Fibroblast of lung (primary cell): ENCODE measurements around the gene PKD1L1. TPM values are rescaled to one million over a fixed set of nuclear protein-coding genes. Genes with fewer than 3 reads are reported as not detected.

Experiments
- DNase-seq, 2 donors: peaks; one replicate each; pipeline versions ENCODE4 v3.0.0 to v3.0.0-alpha.2; 2010; ENCODE audit warnings: low read depth in 2 of 2
- H2AFZ ChIP-seq: 2 replicates; pipeline ENCODE4 v1.5.1; 2012; ENCODE audit warnings: low read length, control low read depth, inconsistent platforms
- H3K27ac ChIP-seq: 2 replicates; pipeline ENCODE4 v1.5.1; 2011; ENCODE audit warnings: low read length, control low read depth; ENCODE audit not compliant: insufficient read depth
- H3K27me3 ChIP-seq: 2 replicates; pipeline ENCODE4 v1.5.1; 2011; ENCODE audit warnings: mild to moderate bottlenecking, low read length; ENCODE audit not compliant: control insufficient read depth, insufficient read depth
- H3K36me3 ChIP-seq: 2 replicates; pipeline ENCODE4 v1.5.1; 2011; ENCODE audit warnings: low read length; ENCODE audit not compliant: control insufficient read depth, insufficient read depth
- H3K4me1 ChIP-seq: 2 replicates; pipeline ENCODE4 v1.5.1; 2011; ENCODE audit warnings: low read length; ENCODE audit not compliant: control insufficient read depth, insufficient read depth; ENCODE audit errors: extremely low read depth
- H3K4me2 ChIP-seq: 2 replicates; pipeline ENCODE4 v1.5.1; 2011; ENCODE audit warnings: low read length, control low read depth; ENCODE audit not compliant: insufficient read depth; ENCODE audit errors: extremely low read depth
- H3K4me3 ChIP-seq, 4 experiments: fragments of 200-600 bp in 1 of 4; sonication (generic) in 1 of 4; replicated peaks in 1 of 4; 2 replicates each; pipeline ENCODE4 v1.5.1; 2011 to 2016; ENCODE audit warnings: low read length in 4 of 4, low read depth in 3 of 4, mild to moderate bottlenecking in 3 of 4, control low read depth in 2 of 4, inconsistent platforms in 1 of 4, mixed read lengths in 1 of 4; ENCODE audit not compliant: insufficient read depth in 1 of 4; ENCODE audit errors: control extremely low read depth in 1 of 4
- H3K79me2 ChIP-seq: 2 replicates; pipeline ENCODE4 v1.5.1; 2012; ENCODE audit warnings: mild to moderate bottlenecking, low read length, inconsistent platforms; ENCODE audit not compliant: control insufficient read depth, insufficient read depth
- H3K9ac ChIP-seq: 2 replicates; pipeline ENCODE4 v1.5.1; 2011; ENCODE audit warnings: mild to moderate bottlenecking, low read length, control low read depth; ENCODE audit not compliant: insufficient read depth
- H3K9me3 ChIP-seq: 2 replicates; pipeline ENCODE4 v1.5.1; 2012; ENCODE audit warnings: low read depth, low read length; ENCODE audit not compliant: control insufficient read depth, insufficient read depth
- H4K20me1 ChIP-seq: 2 replicates; pipeline ENCODE4 v1.5.1; 2011; ENCODE audit warnings: low read length; ENCODE audit not compliant: control insufficient read depth, insufficient read depth; ENCODE audit errors: extremely low read depth
- CTCF ChIP-seq, 2 donors: IDR thresholded peaks in 1 of 2; conservative IDR thresholded peaks in 1 of 2; 1 replicate in 1 of 2; 2 replicates in 1 of 2; pipeline ENCODE4 v1.5.1; 2011 to 2012; ENCODE audit warnings: low read length in 2 of 2, control low read depth in 1 of 2, inconsistent platforms in 1 of 2, low read depth in 1 of 2, mild to moderate bottlenecking in 1 of 2
- EZH2 ChIP-seq: IDR thresholded peaks from 2 replicates; pipeline ENCODE4 v1.5.1; 2012; ENCODE audit warnings: low read length, control low read depth, mild to moderate bottlenecking; ENCODE audit errors: missing control alignments
- polyA plus RNA-seq, 2 donors: library from polyadenylated mRNA; depleted of rRNA in 1 of 2; stranded (reverse) in 1 of 2; unstranded in 1 of 2; fragments of >200 nt; gene quantifications; 2 replicates each; pipeline ENCODE4 v1.2.1, GENCODE V29; 2011 to 2012; ENCODE audit warnings: missing spikeins in 1 of 2
- total RNA-seq: library from RNA; depleted of rRNA; stranded (reverse); fragments of >200 nt; gene quantifications from 2 replicates; pipeline ENCODE4 v1.2.1, GENCODE V29; 2014

Gene PKD1L1
- total and polyA plus RNA-seq, 2 donors (not counting 1 experiment from before 2014, with no cell fraction given) = under 0.01 to 0.12 TPM

DNA sequence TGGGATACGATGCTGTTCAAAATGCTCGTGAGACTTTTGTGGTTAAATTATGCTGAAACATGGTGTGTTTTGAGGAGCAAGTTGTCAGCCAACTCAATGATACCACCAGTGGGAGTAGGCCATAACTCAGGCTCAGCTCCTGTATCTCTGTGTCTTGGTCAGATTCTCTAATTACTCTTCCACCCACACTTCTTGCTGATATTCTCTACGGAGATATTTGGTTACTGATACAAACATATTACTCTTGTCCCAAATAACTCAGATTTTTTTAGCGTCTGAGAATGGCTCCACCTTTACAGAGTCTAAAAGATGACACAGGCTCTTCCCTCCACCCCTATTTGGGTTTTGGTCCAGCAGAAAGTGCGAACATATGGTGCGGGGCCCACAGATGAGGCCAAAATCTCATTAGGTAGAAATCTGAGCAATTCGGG is 168.9 kb downstream of the PKD1L1 start:
- Histone ChIP-seq H3K4me2 (no peak overlapping the region), H3K9me3 (no peaks in the 10 kb centered on the region), H3K27ac (no peak overlapping the region), H4K20me1 (no peaks in the 10 kb centered on the region), H2AFZ (no peak overlapping the region), H3K27me3 (no peaks in the 10 kb centered on the region), H3K36me3 (no peaks in the 10 kb centered on the region), H3K4me3 (no peak overlapping the region), H3K4me1 (peaks cover 10% of the 10 kb centered on the region), H3K79me2 (no peaks in the 10 kb centered on the region), H3K9ac (no peak overlapping the region)
- TF ChIP-seq CTCF (conservative IDR thresholded peaks at IDR 0.05 in 1 of 2, IDR thresholded peaks at IDR 0.05 in 1 of 2; ENCODE audit: low read depth in 1 of 2, low read length in 2 of 2) (no peak), EZH2 (no peak)
- DNase-seq = peak in 1 of 2 donors; percentile 77

GRCh38 chr7:47778153-47778661 is 170.1 kb downstream of the PKD1L1 start:
- no peaks in the 10 kb centered on the region for H3K79me2 ChIP-seq
- no peak overlapping the region for H3K4me2 ChIP-seq
- H3K4me1 ChIP-seq = peaks cover 5% of the 10 kb centered on the region
- H2AFZ ChIP-seq = no peak overlapping the region
- H3K9ac ChIP-seq = no peak overlapping the region
- no peaks in the 10 kb centered on the region for H3K9me3 ChIP-seq
- TF ChIP-seq EZH2 (no peak), CTCF (conservative IDR thresholded peaks at IDR 0.05 in 1 of 2, IDR thresholded peaks at IDR 0.05 in 1 of 2; ENCODE audit: low read depth in 1 of 2, low read length in 2 of 2) (no peak)
- H3K4me3 ChIP-seq = no peak overlapping the region
- H3K36me3 ChIP-seq = no peaks in the 10 kb centered on the region
- DNase-seq = peak in 1 of 2 donors; percentile 67
- H3K27ac ChIP-seq = no peak overlapping the region
- H4K20me1 ChIP-seq = no peaks in the 10 kb centered on the region
- H3K27me3 ChIP-seq = no peaks in the 10 kb centered on the region

- no peak overlapping the region for H2AFZ ChIP-seq
- no peak overlapping the region for H3K27ac ChIP-seq
- H4K20me1 ChIP-seq = no peaks in the 10 kb centered on the region
These were observed 170.6 kb downstream of the PKD1L1 start for GRCh38 chr7:47777531-47778152.

More at GRCh38 chr7:47777531-47778152, 170.6 kb downstream of the PKD1L1 start:
- Histone ChIP-seq H3K9me3 (no peaks in the 10 kb centered on the region), H3K4me1 (peaks cover 5% of the 10 kb centered on the region), H3K4me3 (no peak overlapping the region), H3K36me3 (no peaks in the 10 kb centered on the region), H3K4me2 (no peak overlapping the region), H3K9ac (no peak overlapping the region), H3K27me3 (no peaks in the 10 kb centered on the region), H3K79me2 (no peaks in the 10 kb centered on the region)
- no peak for DNase-seq
- TF ChIP-seq CTCF (conservative IDR thresholded peaks at IDR 0.05 in 1 of 2, IDR thresholded peaks at IDR 0.05 in 1 of 2; ENCODE audit: low read depth in 1 of 2, low read length in 2 of 2) (no peak), EZH2 (no peak)
